ENCODE results near the gene PRKN.
A peak's percentile ranks its signal among the peaks of the same experiment; 100 is the strongest.

DNA sequence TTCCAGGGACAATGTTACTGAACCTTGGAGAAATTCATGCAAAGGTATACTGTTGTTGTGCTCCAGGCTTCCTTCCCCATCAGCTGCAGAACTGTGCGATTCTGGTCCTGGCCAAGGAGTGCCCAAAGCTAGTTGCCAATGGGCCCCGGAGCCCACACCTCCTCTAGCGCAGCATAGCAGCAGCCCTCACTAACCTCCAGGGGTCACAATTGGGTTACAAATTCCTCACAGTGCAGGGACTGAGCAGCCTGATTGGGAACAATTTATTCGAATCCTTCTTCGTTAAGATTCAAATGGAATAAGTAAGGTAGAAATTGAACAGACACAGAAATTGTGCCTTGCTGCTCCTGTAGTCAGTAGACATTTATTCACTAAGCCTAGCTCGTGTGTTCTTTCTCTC is 284.9 kb downstream of the PRKN start:
- TF ChIP-seq, protein P1, sequence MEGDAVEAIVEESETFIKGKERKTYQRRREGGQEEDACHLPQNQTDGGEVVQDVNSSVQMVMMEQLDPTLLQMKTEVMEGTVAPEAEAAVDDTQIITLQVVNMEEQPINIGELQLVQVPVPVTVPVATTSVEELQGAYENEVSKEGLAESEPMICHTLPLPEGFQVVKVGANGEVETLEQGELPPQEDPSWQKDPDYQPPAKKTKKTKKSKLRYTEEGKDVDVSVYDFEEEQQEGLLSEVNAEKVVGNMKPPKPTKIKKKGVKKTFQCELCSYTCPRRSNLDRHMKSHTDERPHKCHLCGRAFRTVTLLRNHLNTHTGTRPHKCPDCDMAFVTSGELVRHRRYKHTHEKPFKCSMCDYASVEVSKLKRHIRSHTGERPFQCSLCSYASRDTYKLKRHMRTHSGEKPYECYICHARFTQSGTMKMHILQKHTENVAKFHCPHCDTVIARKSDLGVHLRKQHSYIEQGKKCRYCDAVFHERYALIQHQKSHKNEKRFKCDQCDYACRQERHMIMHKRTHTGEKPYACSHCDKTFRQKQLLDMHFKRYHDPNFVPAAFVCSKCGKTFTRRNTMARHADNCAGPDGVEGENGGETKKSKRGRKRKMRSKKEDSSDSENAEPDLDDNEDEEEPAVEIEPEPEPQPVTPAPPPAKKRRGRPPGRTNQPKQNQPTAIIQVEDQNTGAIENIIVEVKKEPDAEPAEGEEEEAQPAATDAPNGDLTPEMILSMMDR (IDR thresholded peaks at IDR 0.05; ENCODE audit: insufficient read depth, low read depth, low read length), result peak; percentile 21
- TF ChIP-seq EZH2 (IDR thresholded peaks at IDR 0.05; ENCODE audit: insufficient read depth, low read length), result no peak
